Fibroblast of lung (primary cell): ENCODE results near the gene ZEB2. TPM values are rescaled to one million over a fixed set of nuclear protein-coding genes. Genes with fewer than 3 reads are reported as not detected.
A peak's percentile ranks its signal among the peaks of the same experiment; 100 is the strongest.

ENCODE experiments used
- DNase-seq, 2 donors: peaks; one replicate each; pipeline versions ENCODE4 v3.0.0 to v3.0.0-alpha.2; 2010; ENCODE audit warnings: low read depth in 2 of 2
- H2AFZ ChIP-seq: 2 replicates; pipeline ENCODE4 v1.5.1; 2012; ENCODE audit warnings: low read length, control low read depth, inconsistent platforms
- H3K27ac ChIP-seq: 2 replicates; pipeline ENCODE4 v1.5.1; 2011; ENCODE audit warnings: low read length, control low read depth; ENCODE audit not compliant: insufficient read depth
- H3K27me3 ChIP-seq: 2 replicates; pipeline ENCODE4 v1.5.1; 2011; ENCODE audit warnings: mild to moderate bottlenecking, low read length; ENCODE audit not compliant: control insufficient read depth, insufficient read depth
- H3K36me3 ChIP-seq: 2 replicates; pipeline ENCODE4 v1.5.1; 2011; ENCODE audit warnings: low read length; ENCODE audit not compliant: control insufficient read depth, insufficient read depth
- H3K4me1 ChIP-seq: 2 replicates; pipeline ENCODE4 v1.5.1; 2011; ENCODE audit warnings: low read length; ENCODE audit not compliant: control insufficient read depth, insufficient read depth; ENCODE audit errors: extremely low read depth
- H3K4me2 ChIP-seq: 2 replicates; pipeline ENCODE4 v1.5.1; 2011; ENCODE audit warnings: low read length, control low read depth; ENCODE audit not compliant: insufficient read depth; ENCODE audit errors: extremely low read depth
- H3K4me3 ChIP-seq, 4 experiments: fragments of 200-600 bp in 1 of 4; sonication (generic) in 1 of 4; replicated peaks in 1 of 4; 2 replicates each; pipeline ENCODE4 v1.5.1; 2011 to 2016; ENCODE audit warnings: low read length in 4 of 4, low read depth in 3 of 4, mild to moderate bottlenecking in 3 of 4, control low read depth in 2 of 4, inconsistent platforms in 1 of 4, mixed read lengths in 1 of 4; ENCODE audit not compliant: insufficient read depth in 1 of 4; ENCODE audit errors: control extremely low read depth in 1 of 4
- H3K79me2 ChIP-seq: 2 replicates; pipeline ENCODE4 v1.5.1; 2012; ENCODE audit warnings: mild to moderate bottlenecking, low read length, inconsistent platforms; ENCODE audit not compliant: control insufficient read depth, insufficient read depth
- H3K9ac ChIP-seq: 2 replicates; pipeline ENCODE4 v1.5.1; 2011; ENCODE audit warnings: mild to moderate bottlenecking, low read length, control low read depth; ENCODE audit not compliant: insufficient read depth
- H3K9me3 ChIP-seq: 2 replicates; pipeline ENCODE4 v1.5.1; 2012; ENCODE audit warnings: low read depth, low read length; ENCODE audit not compliant: control insufficient read depth, insufficient read depth
- H4K20me1 ChIP-seq: 2 replicates; pipeline ENCODE4 v1.5.1; 2011; ENCODE audit warnings: low read length; ENCODE audit not compliant: control insufficient read depth, insufficient read depth; ENCODE audit errors: extremely low read depth
- EZH2 ChIP-seq: IDR thresholded peaks from 2 replicates; pipeline ENCODE4 v1.5.1; 2012; ENCODE audit warnings: low read length, control low read depth, mild to moderate bottlenecking; ENCODE audit errors: missing control alignments
- polyA plus RNA-seq, 2 donors: library from polyadenylated mRNA; depleted of rRNA in 1 of 2; stranded (reverse) in 1 of 2; unstranded in 1 of 2; fragments of >200 nt; gene quantifications; 2 replicates each; pipeline ENCODE4 v1.2.1, GENCODE V29; 2011 to 2012; ENCODE audit warnings: missing spikeins in 1 of 2
- total RNA-seq: library from RNA; depleted of rRNA; stranded (reverse); fragments of >200 nt; gene quantifications from 2 replicates; pipeline ENCODE4 v1.2.1, GENCODE V29; 2014
- TF ChIP-seq, protein P1 (sequence below), 2 donors: IDR thresholded peaks in 1 of 2; conservative IDR thresholded peaks in 1 of 2; 1 replicate in 1 of 2; 2 replicates in 1 of 2; pipeline ENCODE4 v1.5.1; 2011 to 2012; ENCODE audit warnings: low read length in 2 of 2, control low read depth in 1 of 2, inconsistent platforms in 1 of 2, low read depth in 1 of 2, mild to moderate bottlenecking in 1 of 2

Gene ZEB2
- total and polyA plus RNA-seq, 2 donors (not counting 1 experiment from before 2014, with no cell fraction given), result 91.0 to 130 TPM

DNA sequence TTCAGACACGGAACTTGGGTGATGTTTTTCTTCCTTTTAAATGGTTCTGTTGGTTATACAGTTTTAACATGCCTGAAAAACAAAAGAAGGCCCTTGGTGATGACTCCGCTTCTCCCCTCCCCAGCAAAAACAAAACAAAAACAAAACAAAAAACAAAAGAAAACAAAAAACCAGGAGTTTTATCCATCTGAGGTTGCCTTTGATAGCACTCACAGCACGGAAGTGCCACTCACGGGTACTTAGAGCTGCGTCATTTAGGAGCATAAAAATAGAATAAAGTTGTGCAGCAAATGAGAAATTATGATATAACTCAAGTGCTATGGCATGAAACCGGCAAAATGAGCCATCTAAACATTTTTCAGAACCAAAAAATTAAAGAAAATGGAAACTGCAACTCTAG lies 57.7 kb downstream of the ZEB2 start:
- Histone ChIP-seq H3K9me3 (no peaks in the 10 kb centered on the region), H3K36me3 (no peaks in the 10 kb centered on the region), H3K9ac (no peak overlapping the region), H2AFZ (no peak overlapping the region), H4K20me1 (no peaks in the 10 kb centered on the region), H3K79me2 (peaks cover 81% of the 10 kb centered on the region), H3K4me2 (no peak overlapping the region), H3K27me3 (no peaks in the 10 kb centered on the region), H3K4me1 (peaks cover 17% of the 10 kb centered on the region), H3K27ac (peak overlapping the region; percentile 72), H3K4me3 (no peak overlapping the region)
- no peak for DNase-seq
- TF ChIP-seq EZH2, result no peak
- TF ChIP-seq, protein P1, sequence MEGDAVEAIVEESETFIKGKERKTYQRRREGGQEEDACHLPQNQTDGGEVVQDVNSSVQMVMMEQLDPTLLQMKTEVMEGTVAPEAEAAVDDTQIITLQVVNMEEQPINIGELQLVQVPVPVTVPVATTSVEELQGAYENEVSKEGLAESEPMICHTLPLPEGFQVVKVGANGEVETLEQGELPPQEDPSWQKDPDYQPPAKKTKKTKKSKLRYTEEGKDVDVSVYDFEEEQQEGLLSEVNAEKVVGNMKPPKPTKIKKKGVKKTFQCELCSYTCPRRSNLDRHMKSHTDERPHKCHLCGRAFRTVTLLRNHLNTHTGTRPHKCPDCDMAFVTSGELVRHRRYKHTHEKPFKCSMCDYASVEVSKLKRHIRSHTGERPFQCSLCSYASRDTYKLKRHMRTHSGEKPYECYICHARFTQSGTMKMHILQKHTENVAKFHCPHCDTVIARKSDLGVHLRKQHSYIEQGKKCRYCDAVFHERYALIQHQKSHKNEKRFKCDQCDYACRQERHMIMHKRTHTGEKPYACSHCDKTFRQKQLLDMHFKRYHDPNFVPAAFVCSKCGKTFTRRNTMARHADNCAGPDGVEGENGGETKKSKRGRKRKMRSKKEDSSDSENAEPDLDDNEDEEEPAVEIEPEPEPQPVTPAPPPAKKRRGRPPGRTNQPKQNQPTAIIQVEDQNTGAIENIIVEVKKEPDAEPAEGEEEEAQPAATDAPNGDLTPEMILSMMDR (conservative IDR thresholded peaks at IDR 0.05 in 1 of 2, IDR thresholded peaks at IDR 0.05 in 1 of 2; ENCODE audit: low read depth in 1 of 2, low read length in 2 of 2), result no peak

DNA sequence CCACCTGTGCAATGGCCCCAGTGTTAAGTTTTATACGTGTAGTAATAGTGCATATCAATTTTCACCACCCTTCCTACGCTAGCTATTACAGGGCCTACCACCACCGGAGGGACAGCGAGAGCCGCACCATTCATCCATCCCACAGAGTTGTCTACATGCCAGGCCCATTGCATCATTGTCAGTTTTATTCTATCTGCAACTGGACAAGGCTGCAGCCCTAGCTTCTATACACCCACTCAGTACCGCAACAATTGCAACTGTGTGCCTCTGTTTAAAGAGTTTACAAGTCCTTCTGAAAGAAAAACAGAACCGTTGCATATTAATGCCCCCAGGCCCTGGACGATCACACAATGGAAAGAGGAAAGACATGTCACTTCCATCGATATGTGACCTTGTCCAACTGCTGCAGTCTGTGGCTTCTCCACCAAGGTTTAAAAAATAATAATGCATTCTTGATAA lies 58.6 kb downstream of the ZEB2 start:
- H3K9ac ChIP-seq, result no peak overlapping the region
- H3K36me3 ChIP-seq, result no peaks in the 10 kb centered on the region

DNA sequence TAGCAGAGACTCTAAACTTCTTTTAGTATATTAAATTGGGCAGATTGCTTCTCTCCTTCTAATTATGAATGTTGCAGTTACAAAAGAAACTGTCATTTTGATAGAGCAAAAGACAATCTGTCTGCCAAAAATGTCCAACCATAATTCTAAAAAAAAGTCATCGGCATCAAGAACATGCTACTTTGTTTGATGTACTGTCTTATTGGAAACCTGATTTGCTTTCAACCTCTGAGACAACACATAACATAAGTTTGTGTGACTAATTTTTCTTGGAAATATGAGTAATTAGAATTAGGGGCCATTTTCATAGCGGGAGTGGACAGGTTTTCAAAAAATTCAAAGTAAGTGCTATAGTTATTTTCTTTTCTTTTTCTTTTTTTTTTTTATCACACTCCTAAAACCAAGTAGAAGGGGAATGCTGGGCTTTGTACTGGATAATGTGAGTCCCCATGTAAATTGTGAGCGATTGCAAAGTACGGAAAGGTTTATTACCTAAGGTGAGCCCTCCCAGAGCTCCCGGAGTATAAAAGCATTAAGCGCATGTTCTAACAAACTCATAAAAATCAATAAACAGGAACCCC lies 59.1 kb downstream of the ZEB2 start:
- peak overlapping the region; percentile 13 for H3K4me2 ChIP-seq
- peaks cover 22% of the 10 kb centered on the region for H3K4me1 ChIP-seq
- H3K79me2 ChIP-seq, result peaks cover 80% of the 10 kb centered on the region

More for the DNA sequence above, 58.6 kb downstream of the ZEB2 start:
- Histone ChIP-seq H2AFZ (no peak overlapping the region), H3K4me1 (peaks cover 22% of the 10 kb centered on the region), H3K4me3 (no peak overlapping the region), H3K27me3 (no peaks in the 10 kb centered on the region), H3K79me2 (peaks cover 79% of the 10 kb centered on the region), H3K4me2 (peak overlapping the region; percentile 51), H4K20me1 (no peaks in the 10 kb centered on the region), H3K9me3 (no peaks in the 10 kb centered on the region), H3K27ac (peak overlapping the region; percentile 72)
- TF ChIP-seq, protein P1 (conservative IDR thresholded peaks at IDR 0.05 in 1 of 2, IDR thresholded peaks at IDR 0.05 in 1 of 2; ENCODE audit: low read depth in 1 of 2, low read length in 2 of 2), result peak in 1 of 2 donors; percentile 17
- TF ChIP-seq EZH2, result no peak
- DNase-seq, result peak; percentile 86 to 95

More for the DNA sequence above, 59.1 kb downstream of the ZEB2 start:
- TF ChIP-seq, protein P1 (conservative IDR thresholded peaks at IDR 0.05 in 1 of 2, IDR thresholded peaks at IDR 0.05 in 1 of 2; ENCODE audit: low read depth in 1 of 2, low read length in 2 of 2), result no peak
- TF ChIP-seq EZH2, result no peak
- Histone ChIP-seq H3K36me3 (no peaks in the 10 kb centered on the region), H3K4me3 (no peak overlapping the region), H3K27me3 (no peaks in the 10 kb centered on the region), H3K9ac (no peak overlapping the region), H3K9me3 (no peaks in the 10 kb centered on the region), H2AFZ (no peak overlapping the region), H3K27ac (peak overlapping the region; percentile 72), H4K20me1 (no peaks in the 10 kb centered on the region)
- DNase-seq, result no peak
